Lower lobe of right lung (tissue), 2 donors: Measurements from ENCODE around the gene STX10. TPM values are rescaled to one million over a fixed set of nuclear protein-coding genes. Genes with fewer than 3 reads are reported as not detected.

Experiments
- ATAC-seq, 2 donors: fragments of 200-7000 bp; cut with Tn5 transposase; one replicate each; pipeline ENCODE4 v1.9.1; 2020 to 2022; ENCODE audit warnings: mild to moderate bottlenecking in 2 of 2, moderate library complexity in 2 of 2
- DNase-seq: peaks from one replicate; pipeline ENCODE4 v3.0.0-alpha.2; 2020
- H3K27ac ChIP-seq: fragments of 200-600 bp; one replicate; pipeline ENCODE4 v1.8.0; 2022
- H3K27me3 ChIP-seq: fragments of 200-600 bp; one replicate; pipeline ENCODE4 v1.8.0; 2022; ENCODE audit warnings: low read depth
- H3K36me3 ChIP-seq: fragments of 200-600 bp; one replicate; pipeline ENCODE4 v1.8.0; 2022; ENCODE audit warnings: mild to moderate bottlenecking
- H3K4me1 ChIP-seq: fragments of 200-600 bp; one replicate; pipeline ENCODE4 v1.8.0; 2022
- H3K4me3 ChIP-seq: fragments of 200-600 bp; one replicate; pipeline ENCODE4 v1.8.0; 2022; ENCODE audit warnings: mild to moderate bottlenecking
- H3K9me3 ChIP-seq: fragments of 200-600 bp; one replicate; pipeline ENCODE4 v1.8.0; 2022
- CTCF ChIP-seq: fragments of 200-600 bp; IDR thresholded peaks from one replicate; pipeline ENCODE4 v1.8.0; 2022; ENCODE audit warnings: antibody characterized with exemption, mild to moderate bottlenecking
- intact Hi-C: fragments of 100-400 bp; cut with DNase I; formaldehyde crosslinking; loops from one replicate; pipeline ENCODE4 v1.11.0; 2022
- total RNA-seq: library from RNA; stranded (reverse); fragmentation: NEBNext Ultra II Directional; extraction: Animal tissue kit (Norgen Biotek cat#: 25700); gene quantifications from one replicate; pipeline ENCODE4 v1.2.1, GENCODE V29; 2021
- donor health status: DM: no; HTN: yes; CAD: no; lungs with severe emphysema.

Gene STX10
- total RNA-seq, 1 donor from 2014 or later, result 82.7 TPM

DNA sequence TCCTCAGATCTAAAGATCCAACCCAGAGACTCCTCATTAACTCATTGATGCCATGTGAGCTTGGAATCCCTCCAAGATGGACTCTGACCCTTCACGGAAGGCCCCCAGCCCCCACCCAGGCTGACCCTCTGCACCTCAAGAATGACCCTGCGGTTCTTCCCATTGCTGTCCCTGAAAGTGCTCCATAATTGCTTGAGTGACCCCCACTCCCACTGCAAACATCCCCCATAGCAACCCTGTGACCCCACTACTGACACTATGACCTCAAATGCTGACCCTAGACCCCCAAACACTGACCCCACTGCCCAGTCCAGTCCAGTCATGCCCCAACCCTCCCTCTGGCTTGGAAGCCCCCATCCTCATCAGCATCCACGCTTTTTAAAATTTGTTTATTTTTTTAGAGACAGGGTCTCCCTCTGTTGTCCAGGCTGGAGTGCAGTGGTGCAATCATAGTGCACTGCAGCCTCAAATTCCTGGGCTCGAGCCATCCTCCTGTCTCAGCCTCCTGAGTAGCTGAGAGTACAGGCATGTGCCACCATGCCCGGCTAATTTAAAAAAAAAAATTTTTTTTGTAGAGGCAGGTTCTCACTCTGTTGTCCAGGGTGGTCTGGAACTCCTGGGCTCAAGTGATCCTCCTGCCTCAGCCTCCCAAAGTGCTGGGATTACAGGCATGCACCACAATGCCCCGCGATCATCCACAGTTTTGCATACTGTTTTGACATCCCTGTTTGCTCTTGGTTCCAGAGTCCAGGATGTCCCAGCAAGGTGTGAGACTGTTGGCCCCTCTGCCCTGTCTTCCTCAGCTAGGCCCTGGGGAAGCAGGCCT, 48.4 kb downstream of the STX10 start:
- Histone ChIP-seq H3K36me3 (peaks cover 6% of the 10 kb centered on the region), H3K9me3 (no peaks in the 10 kb centered on the region), H3K27me3 (no peaks in the 10 kb centered on the region), H3K4me3 (peak overlapping the region; percentile 63), H3K27ac (peak overlapping the region; percentile 96), H3K4me1 (peaks cover 80% of the 10 kb centered on the region)
- TF ChIP-seq CTCF, result no peak
- intact Hi-C loops, result no loop called here
- DNase-seq (no peak), ATAC-seq (no peak)

- Histone ChIP-seq H3K9me3 (no peaks in the 10 kb centered on the region), H3K4me1 (peaks cover 88% of the 10 kb centered on the region), H3K36me3 (peaks cover 6% of the 10 kb centered on the region), H3K27me3 (no peaks in the 10 kb centered on the region), H3K4me3 (peak overlapping the region; percentile 63), H3K27ac (peak overlapping the region; percentile 96)
- ATAC-seq (no peak), DNase-seq (no peak)
- intact Hi-C loops, result no loop called here
- peak; percentile 43 for TF ChIP-seq CTCF
Measured at GRCh38 chr19:13100841-13101589, 49.2 kb downstream of the STX10 start.

- Histone ChIP-seq H3K27me3 (no peaks in the 10 kb centered on the region), H3K36me3 (peaks cover 11% of the 10 kb centered on the region), H3K4me1 (peaks cover 89% of the 10 kb centered on the region), H3K4me3 (peak overlapping the region; percentile 63), H3K27ac (peak overlapping the region; percentile 96), H3K9me3 (no peaks in the 10 kb centered on the region)
- TF ChIP-seq CTCF, result no peak
- intact Hi-C loops, result no loop called here
- ATAC-seq, result no peak
- no peak for DNase-seq
Measured at GRCh38 chr19:13100031-13100588, 50.1 kb downstream of the STX10 start.

GRCh38 chr19:13099073-13099999, 50.8 kb downstream of the STX10 start:
- H3K9me3 ChIP-seq, result no peaks in the 10 kb centered on the region
- no peak for TF ChIP-seq CTCF
- DNase-seq (peak; percentile 91), ATAC-seq (peak; percentile 53 to 65)
- peak overlapping the region; percentile 57 for H3K4me3 ChIP-seq
- peaks cover 91% of the 10 kb centered on the region for H3K4me1 ChIP-seq
- intact Hi-C loops, result no loop called here
- no peaks in the 10 kb centered on the region for H3K27me3 ChIP-seq
- peaks cover 18% of the 10 kb centered on the region for H3K36me3 ChIP-seq
- peak overlapping the region; percentile 96 for H3K27ac ChIP-seq
